H9 (cell line): ENCODE results near the gene CCN5. TPM values are rescaled to one million over a fixed set of nuclear protein-coding genes. Genes with fewer than 3 reads are reported as not detected.
"Not testable (repeated sequence)": the region's sequence is repeated elsewhere in the genome, so short reads cannot be mapped to it uniquely, and the experiment has no call there.

Experiments used
- DNase-seq: peaks from one replicate; pipeline ENCODE4 v3.0.0-alpha.2; 2017
- H2AFZ ChIP-seq: one replicate; pipeline ENCODE4 v1.6.1; 2013; ENCODE audit warnings: mild to moderate bottlenecking, low read length, control low read depth, moderate library complexity
- H2AK5ac ChIP-seq: 2 replicates; pipeline ENCODE4 v1.6.1; 2013; ENCODE audit warnings: low read length, control low read depth, mixed read lengths; ENCODE audit not compliant: insufficient read length
- H2BK120ac ChIP-seq: one replicate; pipeline ENCODE4 v1.6.1; 2013; ENCODE audit warnings: low read depth, mild to moderate bottlenecking, low read length, control low read depth, inconsistent platforms; ENCODE audit not compliant: poor library complexity, severe bottlenecking
- H2BK12ac ChIP-seq: 2 replicates; pipeline ENCODE4 v1.6.1; 2013; ENCODE audit warnings: low read length, control low read depth, mixed read lengths, low read depth; ENCODE audit not compliant: insufficient read length
- H2BK15ac ChIP-seq: 2 replicates; pipeline ENCODE4 v1.6.1; 2013; ENCODE audit warnings: low read depth, low read length, control low read depth
- H2BK20ac ChIP-seq: one replicate; pipeline ENCODE4 v1.6.1; 2013; ENCODE audit warnings: low read depth, mild to moderate bottlenecking, low read length, control low read depth, inconsistent platforms; ENCODE audit not compliant: poor library complexity, severe bottlenecking
- H2BK5ac ChIP-seq: 2 replicates; pipeline ENCODE4 v1.6.1; 2013; ENCODE audit warnings: low read length, control low read depth, mixed read lengths; ENCODE audit not compliant: insufficient read length
- H3K14ac ChIP-seq: 2 replicates; pipeline ENCODE4 v1.6.1; 2013; ENCODE audit warnings: low read length, control low read depth; ENCODE audit not compliant: insufficient read depth
- H3K18ac ChIP-seq: 2 replicates; pipeline ENCODE4 v1.6.1; 2013; ENCODE audit warnings: low read depth, mild to moderate bottlenecking, mixed read lengths, low read length, control low read depth; ENCODE audit not compliant: insufficient read length
- H3K23ac ChIP-seq: 2 replicates; pipeline ENCODE4 v1.6.1; 2013; ENCODE audit warnings: low read length, control low read depth, mixed read lengths, low read depth; ENCODE audit not compliant: insufficient read length
- H3K23me2 ChIP-seq: 2 replicates; pipeline ENCODE4 v1.6.1; 2013; ENCODE audit warnings: low read depth, mild to moderate bottlenecking, mixed read lengths, low read length, control low read depth; ENCODE audit not compliant: insufficient read length, poor library complexity, severe bottlenecking
- H3K27ac ChIP-seq: 2 replicates; pipeline ENCODE4 v1.5.1; 2013; ENCODE audit warnings: low read length, control low read depth, mixed read lengths, low read depth; ENCODE audit not compliant: insufficient read length
- H3K27me3 ChIP-seq: 2 replicates; pipeline ENCODE4 v1.6.1; 2013; ENCODE audit warnings: low read length, control low read depth, inconsistent platforms; ENCODE audit not compliant: insufficient read depth
- H3K4ac ChIP-seq: 2 replicates; pipeline ENCODE4 v1.6.1; 2013; ENCODE audit warnings: low read depth, mild to moderate bottlenecking, control low read depth, inconsistent platforms, low read length, moderate library complexity
- H3K4me1 ChIP-seq: 2 replicates; pipeline ENCODE4 v1.6.1; 2013; ENCODE audit warnings: low read length, control low read depth, inconsistent platforms; ENCODE audit not compliant: insufficient read depth
- H3K4me2 ChIP-seq: 2 replicates; pipeline ENCODE4 v1.6.1; 2013; ENCODE audit warnings: low read length, control low read depth, mixed read lengths; ENCODE audit not compliant: insufficient read length, insufficient read depth
- H3K56ac ChIP-seq: 2 replicates; pipeline ENCODE4 v1.6.1; 2013; ENCODE audit warnings: low read depth, mild to moderate bottlenecking, mixed read lengths, low read length, control low read depth; ENCODE audit not compliant: insufficient read length
- H3K79me1 ChIP-seq: 2 replicates; pipeline ENCODE4 v1.6.1; 2013; ENCODE audit warnings: low read depth, mild to moderate bottlenecking, moderate library complexity, low read length, control low read depth, inconsistent platforms; ENCODE audit not compliant: insufficient read depth, poor library complexity, severe bottlenecking
- H3K79me2 ChIP-seq: 2 replicates; pipeline ENCODE4 v1.6.1; 2013; ENCODE audit warnings: low read length, control low read depth, inconsistent platforms; ENCODE audit not compliant: insufficient read depth
- H3K9ac ChIP-seq: 2 replicates; pipeline ENCODE4 v1.6.1; 2013; ENCODE audit warnings: low read length, control low read depth, mixed read lengths; ENCODE audit not compliant: insufficient read length; ENCODE audit errors: extremely low read depth
- H3K9me3 ChIP-seq: one replicate; pipeline ENCODE4 v1.6.1; 2013; ENCODE audit warnings: low read depth, low read length, inconsistent platforms; ENCODE audit not compliant: control insufficient read depth
- H3T11ph ChIP-seq: one replicate; pipeline ENCODE4 v1.6.1; 2013; ENCODE audit warnings: mild to moderate bottlenecking, low read length, control low read depth, inconsistent platforms
- H4K20me1 ChIP-seq: one replicate; pipeline ENCODE4 v1.6.1; 2013; ENCODE audit not compliant: control insufficient read depth, insufficient read length, insufficient read depth
- H4K5ac ChIP-seq: 2 replicates; pipeline ENCODE4 v1.6.1; 2013; ENCODE audit warnings: low read depth, mild to moderate bottlenecking, mixed read lengths, low read length, control low read depth; ENCODE audit not compliant: insufficient read length
- H4K8ac ChIP-seq: replicated peaks from 2 replicates; pipeline ENCODE4 v1.6.1; 2013; ENCODE audit warnings: low read length, control low read depth, mixed read lengths, low read depth; ENCODE audit not compliant: insufficient read length
- H4K91ac ChIP-seq: 2 replicates; pipeline ENCODE4 v1.6.1; 2013; ENCODE audit warnings: low read depth, mild to moderate bottlenecking, moderate library complexity, mixed read lengths, low read length, control low read depth; ENCODE audit not compliant: insufficient read length
- H3K27ac Mint-ChIP-seq, 3 experiments: 2 replicates in 2 of 3; 3 replicates in 1 of 3; pipeline ENCODE4 v1.8.0; 2020 to 2021; ENCODE audit warnings: mixed read lengths in 3 of 3, mild to moderate bottlenecking in 1 of 3, moderate library complexity in 1 of 3
- H3K27me3 Mint-ChIP-seq: 2 replicates; pipeline ENCODE4 v1.8.0; 2021; ENCODE audit warnings: low read depth, mild to moderate bottlenecking, moderate library complexity, mixed read lengths
- H3K36me3 Mint-ChIP-seq, 3 experiments: 2 replicates in 2 of 3; 3 replicates in 1 of 3; pipeline ENCODE4 v1.8.0; 2020 to 2021; ENCODE audit warnings: low read depth in 3 of 3, mixed read lengths in 3 of 3; ENCODE audit not compliant: insufficient read depth in 1 of 3
- H3K4me1 Mint-ChIP-seq, 2 experiments: 2 replicates each; pipeline ENCODE4 v1.8.0; 2020; ENCODE audit warnings: mixed read lengths in 2 of 2
- H3K4me3 Mint-ChIP-seq, 2 experiments: 2 replicates in 1 of 2; 3 replicates in 1 of 2; pipeline ENCODE4 v1.8.0; 2020 to 2021; ENCODE audit warnings: mild to moderate bottlenecking in 2 of 2, mixed read lengths in 2 of 2, moderate library complexity in 1 of 2
- H3K9me3 Mint-ChIP-seq, 2 experiments: 2 replicates in 1 of 2; 3 replicates in 1 of 2; pipeline ENCODE4 v1.8.0; 2020; ENCODE audit warnings: mild to moderate bottlenecking in 2 of 2, mixed read lengths in 2 of 2, moderate library complexity in 1 of 2
- WGBS: extraction: QIAGEN DNeasy Blood & Tissue Kit; methylation state at CpG from one replicate; pipeline ENCODE4 v1.1.7; 2013; ENCODE audit warnings: missing lambda C conversion rate, low lambda C conversion rate, mixed read lengths; ENCODE audit not compliant: insufficient read length; ENCODE audit errors: extremely low coverage; 5-methylcytosine and 5-hydroxymethylcytosine counted together
- total RNA-seq: library from RNA; stranded (reverse); gene quantifications from 2 replicates; pipeline ENCODE4 v1.2.1, GENCODE V29; 2021

Gene CCN5
- total RNA-seq, 1 experiment from 2014 or later: not detected

GRCh38 chr20:44671541-44671940, 43.6 kb upstream of the CCN5 start:
- H3K4me1 Mint-ChIP-seq, H2AK5ac ChIP-seq, H3K27me3 ChIP-seq, H3K27ac Mint-ChIP-seq, H4K20me1 ChIP-seq, H3K14ac ChIP-seq, H2BK120ac ChIP-seq, H2BK12ac ChIP-seq, H4K91ac ChIP-seq, H3K18ac ChIP-seq, DNase-seq, H3K36me3 Mint-ChIP-seq, H4K5ac ChIP-seq, H3K4me2 ChIP-seq, H2BK5ac ChIP-seq, H3K27ac ChIP-seq, H3K9ac ChIP-seq, H3K9me3 ChIP-seq, H3K79me1 ChIP-seq, H3T11ph ChIP-seq, H3K4ac ChIP-seq, H2BK15ac ChIP-seq, H3K23ac ChIP-seq, H3K56ac ChIP-seq, H3K4me3 Mint-ChIP-seq, H2BK20ac ChIP-seq, H3K23me2 ChIP-seq, H4K8ac ChIP-seq, H3K9me3 Mint-ChIP-seq, H3K79me2 ChIP-seq, H2AFZ ChIP-seq, H3K4me1 ChIP-seq: not testable (repeated sequence)
- H3K27me3 Mint-ChIP-seq: peaks cover 11% of the 10 kb centered on the region
- WGBS: no CpG with 5 or more reads among the region's 7 CpGs

GRCh38 chr20:44672318-44672902, 42.8 kb upstream of the CCN5 start:
- DNase-seq, H3K4me3 Mint-ChIP-seq, H2BK5ac ChIP-seq, H3K79me1 ChIP-seq, H3K4me2 ChIP-seq, H3K4ac ChIP-seq, H3K79me2 ChIP-seq, H3K9ac ChIP-seq, H3K9me3 ChIP-seq, H3K23ac ChIP-seq, H3K4me1 ChIP-seq, H3K9me3 Mint-ChIP-seq, H2BK120ac ChIP-seq, H3T11ph ChIP-seq, H2AK5ac ChIP-seq, H2AFZ ChIP-seq, H4K20me1 ChIP-seq, H3K27ac ChIP-seq, H4K91ac ChIP-seq, H2BK20ac ChIP-seq, H3K4me1 Mint-ChIP-seq, H4K5ac ChIP-seq, H3K36me3 Mint-ChIP-seq, H3K23me2 ChIP-seq, H3K27me3 ChIP-seq, H2BK12ac ChIP-seq, H3K27ac Mint-ChIP-seq, H3K14ac ChIP-seq, H3K56ac ChIP-seq, H2BK15ac ChIP-seq, H4K8ac ChIP-seq, H3K18ac ChIP-seq: not testable (repeated sequence)
- no CpG with 5 or more reads among the region's 23 CpGs for WGBS
- peaks cover 11% of the 10 kb centered on the region for H3K27me3 Mint-ChIP-seq
